NCI-H1417 (cell line): ENCODE measurements around the gene BRD4.
A peak's percentile ranks its signal among the peaks of the same experiment; 100 is the strongest.
"Not testable (repeated sequence)": the region's sequence is repeated elsewhere in the genome, so short reads cannot be mapped to it uniquely, and the experiment has no call there.

Source experiments
- DNase-seq, 3 experiments: peaks; one replicate each; lab custom pipeline; 2025; lab: John Stamatoyannopoulos, UW

The BRD4 gene

DNA sequence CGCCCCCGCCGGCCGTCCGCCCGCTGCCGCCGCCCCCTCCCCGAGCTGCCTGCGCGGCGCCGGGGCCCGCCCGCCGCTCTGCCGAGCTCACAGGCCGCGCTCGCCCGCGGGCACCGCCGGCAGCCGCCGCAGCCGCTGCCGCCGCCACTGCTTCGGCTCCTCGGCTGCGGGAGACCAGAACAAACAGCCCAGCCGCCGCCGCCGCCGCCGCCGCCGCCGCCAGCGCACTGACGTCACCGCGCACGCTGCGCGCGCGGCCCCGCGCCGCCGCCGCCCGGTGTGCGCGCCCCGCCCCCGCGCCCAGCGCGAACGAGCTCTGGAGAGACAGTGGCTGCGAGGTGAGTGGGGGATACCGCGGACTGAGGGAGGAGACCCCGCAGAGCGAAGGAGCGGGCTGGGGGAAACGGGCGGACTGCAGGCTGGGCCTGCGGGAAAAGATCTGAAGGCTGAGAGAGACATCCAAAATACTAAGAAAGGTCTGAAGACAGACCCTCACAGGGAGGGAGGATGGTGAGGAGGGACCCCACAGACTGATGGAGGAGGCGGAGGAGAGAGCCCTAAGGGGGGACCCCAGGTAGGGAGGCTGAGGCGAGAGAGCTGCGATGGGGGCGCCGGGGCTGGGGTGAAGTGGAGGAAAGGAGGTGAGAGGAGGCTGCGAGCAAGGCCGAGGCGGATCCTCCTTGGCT lies at the start of gene BRD4:
Gene BRD4 (minus strand): TSS at position 229 of the 686 bp plus-strand sequence. CDS start 59,440 bp downstream, outside the sequence.
- DNase-seq = peak; percentile 52 to 71 (median 68)

DNA sequence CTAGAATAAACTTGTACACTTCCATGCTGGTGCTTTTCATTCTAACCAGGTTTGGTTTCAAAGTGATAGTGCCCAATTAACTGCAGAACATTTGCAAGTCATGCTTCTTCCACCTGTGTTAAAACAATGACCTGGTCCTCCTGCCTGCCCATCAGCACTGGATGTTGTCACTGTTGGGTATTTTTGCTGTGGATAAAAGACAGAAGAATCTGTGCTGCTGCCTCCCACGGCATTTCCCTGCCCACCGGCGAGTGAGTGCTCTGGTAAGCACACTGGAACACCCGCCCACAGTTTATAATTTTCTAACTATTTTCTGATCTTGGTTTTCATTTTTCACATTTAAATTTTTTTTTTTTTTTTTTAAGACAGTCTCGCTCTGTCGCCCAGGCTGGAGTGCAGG lies 49.5 kb upstream of the BRD4 start:
- no peak for DNase-seq

DNA sequence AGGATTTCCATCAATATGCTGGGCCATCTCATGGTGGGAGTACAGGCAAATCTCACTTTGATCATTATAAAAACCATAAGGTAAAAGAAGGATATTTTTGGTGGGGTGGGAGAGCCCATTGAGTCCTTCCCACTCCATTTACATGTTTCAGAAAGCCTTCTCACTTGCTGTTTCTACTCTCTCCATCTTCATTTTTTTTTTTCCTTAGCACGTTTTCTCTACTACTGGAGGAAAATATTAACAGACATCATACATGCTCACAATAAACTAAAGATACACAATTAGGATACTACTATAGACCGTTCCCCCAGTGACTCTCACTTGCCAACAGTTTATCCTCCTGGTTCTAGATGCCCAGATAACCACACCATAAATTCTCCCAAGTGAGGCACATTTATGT lies 49.1 kb upstream of the BRD4 start:
- no peak for DNase-seq

DNA sequence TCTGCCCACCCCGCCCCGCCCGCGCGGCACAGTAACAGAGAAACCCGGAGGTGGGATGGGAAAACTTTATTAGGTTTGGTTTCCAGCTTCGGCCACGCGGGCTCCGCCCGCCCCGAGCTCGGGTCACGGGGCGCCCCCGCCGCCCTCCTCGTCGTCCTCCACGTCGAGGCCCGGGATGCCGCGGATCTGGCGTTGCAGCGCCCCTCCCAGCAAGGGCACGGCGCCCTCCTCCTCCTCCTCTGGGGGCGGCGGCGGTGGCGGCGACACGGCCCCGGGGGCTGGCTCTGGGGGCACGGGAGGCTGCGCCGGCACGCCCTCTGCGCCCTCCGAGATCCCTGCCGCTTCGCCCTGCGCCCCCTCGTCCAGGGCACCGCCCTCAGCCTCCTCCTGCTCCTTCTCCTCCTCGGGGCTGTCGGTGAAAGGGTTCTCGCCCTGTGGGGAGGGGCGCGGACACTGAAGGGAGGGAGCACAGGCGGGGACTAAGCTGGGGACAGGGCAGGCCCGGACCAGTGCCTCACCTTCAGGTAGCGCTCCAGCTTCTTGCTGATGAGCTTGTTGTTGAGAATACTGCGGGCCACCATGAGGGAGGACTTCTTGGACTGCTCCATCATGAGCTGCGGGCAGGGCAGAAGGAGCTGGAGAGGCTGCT lies 47.8 kb upstream of the BRD4 start:
- DNase-seq = peak in 2 of 3 experiments; percentile 85 to 86

DNA sequence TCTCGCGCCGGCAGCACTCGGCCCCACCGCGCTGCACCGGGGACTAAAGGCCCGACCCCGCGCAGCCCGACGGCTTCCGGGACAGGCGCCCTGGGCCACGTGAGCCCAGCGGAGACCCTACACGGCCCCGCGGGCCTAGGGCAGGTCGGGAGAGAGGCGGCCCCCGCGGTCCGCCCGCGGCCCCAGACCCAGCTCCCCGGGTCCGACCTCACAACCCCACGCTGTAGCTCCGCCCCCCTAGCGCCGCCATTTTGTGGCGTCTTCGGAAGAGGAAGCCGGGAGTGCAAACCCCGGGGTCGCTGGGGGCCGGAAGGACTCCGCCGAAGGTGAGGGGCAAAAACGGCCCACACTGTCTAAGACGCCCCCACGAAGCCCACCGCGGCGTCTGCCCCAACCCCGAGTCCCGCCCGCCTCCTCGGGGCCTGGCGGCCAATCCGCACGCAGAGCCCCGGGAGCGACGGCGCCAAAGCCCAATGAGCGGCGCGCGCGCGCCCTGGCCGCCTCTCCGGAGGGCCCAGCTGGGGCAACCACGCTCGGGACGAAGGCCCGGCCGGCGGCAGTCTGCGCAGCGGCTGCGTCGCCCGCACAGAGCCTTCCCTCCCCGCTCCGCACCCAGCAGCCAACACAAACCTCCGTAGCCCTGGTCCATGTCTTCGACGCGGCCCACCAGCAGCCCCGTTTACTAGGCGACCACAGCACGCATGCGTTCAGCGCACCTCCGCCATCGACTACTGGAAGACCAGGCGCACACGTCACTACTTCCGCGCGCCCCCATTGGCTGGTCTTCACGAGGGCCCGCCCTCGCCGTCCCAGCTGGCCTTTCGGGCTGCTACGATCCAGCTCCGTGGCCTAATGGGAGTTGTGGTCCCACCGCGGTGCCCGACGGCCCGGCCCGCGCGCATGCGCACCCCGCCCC lies 47.0 kb upstream of the BRD4 start, which contains the start of gene AKAP8:
Gene AKAP8 (minus strand): TSS at position 705 of the 916 bp plus-strand sequence. CDS start 56 bp downstream, at position 649.
- peak; percentile 92 to 99 (median 99) for DNase-seq

DNA sequence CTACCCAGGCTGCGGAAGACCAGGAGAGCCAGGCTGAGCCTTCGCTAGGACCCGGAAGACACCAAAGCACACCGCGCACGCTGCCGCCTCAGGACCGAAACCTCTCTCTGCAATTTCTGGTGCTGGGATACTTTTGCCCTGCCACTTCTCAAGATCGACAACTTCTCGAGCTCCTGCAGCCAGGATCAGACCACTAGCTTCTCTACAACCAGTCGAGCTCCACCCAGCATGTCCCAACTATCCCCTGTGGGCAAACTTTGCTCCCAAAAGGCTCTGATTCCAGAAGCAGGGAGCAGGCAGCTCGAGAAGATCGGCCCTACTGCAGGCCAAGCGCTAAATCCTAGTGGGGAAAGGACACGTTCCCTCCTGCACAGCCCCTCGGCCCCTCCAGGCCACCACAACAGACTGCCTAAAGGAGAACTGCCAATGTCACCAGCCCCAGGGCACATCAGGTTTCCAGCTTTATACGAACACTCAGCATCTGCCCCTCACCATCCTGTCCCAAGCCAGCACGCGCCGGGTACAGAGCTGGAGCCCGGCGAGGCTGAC lies 46.3 kb upstream of the BRD4 start:
- peak in 2 of 3 experiments; percentile 62 to 68 for DNase-seq

DNA sequence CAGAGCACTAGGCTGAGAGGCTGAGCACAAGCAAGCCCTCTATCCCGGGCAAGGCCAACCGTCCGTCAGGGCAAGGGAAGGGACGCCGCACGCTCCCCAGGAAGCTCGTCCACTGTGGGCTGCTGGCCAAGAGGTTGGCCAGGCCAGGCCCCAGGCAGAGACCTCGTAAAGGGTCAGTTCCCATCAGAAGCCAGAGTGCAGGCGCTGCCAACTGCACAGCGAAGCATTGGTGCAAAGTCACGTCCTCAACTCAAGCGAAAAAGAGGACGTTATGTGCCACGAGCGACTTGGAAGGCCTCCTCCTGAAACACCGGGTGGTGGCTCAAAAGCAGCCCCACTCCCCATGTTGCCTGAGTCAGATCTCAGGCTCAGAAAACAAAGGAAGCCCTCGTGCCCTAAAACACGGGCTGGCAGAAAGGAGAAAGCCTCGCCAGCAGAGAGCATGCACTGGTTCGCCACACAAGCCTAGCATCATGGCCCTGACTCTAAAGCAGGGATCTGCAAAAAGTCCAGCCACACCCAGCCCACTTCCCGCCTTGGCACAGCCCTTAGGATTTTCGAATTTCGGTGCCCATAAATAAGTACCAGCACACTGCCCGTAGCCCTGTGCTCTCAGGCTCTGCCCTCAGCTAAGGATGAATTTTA lies 42.6 kb upstream of the BRD4 start:
- DNase-seq = no peak

DNA sequence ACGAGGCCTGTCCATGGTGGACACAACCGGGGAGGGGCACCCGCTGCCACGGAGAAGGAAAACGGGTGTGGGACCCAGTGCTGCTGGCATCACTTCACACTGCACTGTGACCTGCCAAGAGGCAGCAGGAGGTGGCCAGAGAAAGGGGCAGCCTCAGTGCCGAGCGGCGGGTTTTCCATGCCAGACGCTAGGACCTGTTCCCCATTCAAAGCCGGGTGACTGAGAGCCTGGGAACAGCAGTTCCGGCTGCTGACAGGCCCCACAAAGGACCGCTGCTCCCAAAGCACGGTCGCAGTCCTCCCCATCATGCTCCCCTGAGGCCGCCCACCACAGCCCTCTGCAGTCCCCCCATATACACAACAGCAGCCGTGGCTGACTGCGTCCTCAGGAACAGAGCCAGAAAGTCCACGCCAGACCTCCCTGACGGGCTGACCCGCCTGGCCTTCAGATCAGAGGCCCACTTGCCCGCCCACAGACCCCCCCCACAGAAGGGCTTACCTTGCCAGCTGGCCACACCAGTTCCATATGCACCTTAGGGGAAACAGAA lies 41.8 kb upstream of the BRD4 start:
- no peak for DNase-seq

DNA sequence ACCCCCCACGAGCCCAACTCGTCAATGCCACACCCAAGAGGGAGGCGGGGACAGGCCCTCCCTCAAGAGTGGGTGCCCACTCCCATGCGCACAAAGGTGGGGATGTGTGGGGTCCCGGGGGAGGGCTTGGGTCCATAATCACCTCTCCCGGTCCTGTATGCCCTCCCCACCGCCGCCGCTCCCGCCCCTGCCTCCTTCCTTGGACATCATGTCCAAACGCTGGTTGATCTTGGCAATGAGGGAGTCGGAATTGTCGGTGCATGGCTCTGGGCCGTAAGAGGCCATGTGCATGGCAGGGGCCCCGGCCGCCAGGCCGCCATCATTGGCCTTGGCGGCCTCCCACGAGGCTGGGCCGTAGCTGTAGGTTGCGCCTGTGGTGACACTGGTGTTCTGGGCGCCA lies 41.3 kb upstream of the BRD4 start:
- DNase-seq = no peak

DNA sequence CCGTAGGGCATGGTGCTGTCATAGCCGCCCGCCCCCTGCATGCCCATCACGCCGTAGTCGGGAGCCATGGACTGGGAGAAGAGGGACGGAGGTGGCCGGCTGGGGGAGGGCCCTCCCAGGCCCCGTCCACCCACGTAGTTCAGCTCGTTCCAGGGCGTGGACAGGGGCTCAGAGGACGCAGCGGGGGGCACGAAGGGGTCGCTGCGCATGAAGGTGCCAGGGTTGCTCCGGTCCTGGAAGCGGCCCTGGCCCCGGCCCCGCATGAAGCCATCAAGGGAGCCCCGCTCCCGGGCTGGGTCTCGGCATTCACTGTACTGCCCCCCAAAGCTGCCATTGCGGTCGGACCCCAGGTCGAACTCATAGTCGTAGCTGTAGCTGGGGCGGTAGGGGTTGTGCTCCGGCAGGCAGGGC lies 40.6 kb upstream of the BRD4 start:
- no peak for DNase-seq

DNA sequence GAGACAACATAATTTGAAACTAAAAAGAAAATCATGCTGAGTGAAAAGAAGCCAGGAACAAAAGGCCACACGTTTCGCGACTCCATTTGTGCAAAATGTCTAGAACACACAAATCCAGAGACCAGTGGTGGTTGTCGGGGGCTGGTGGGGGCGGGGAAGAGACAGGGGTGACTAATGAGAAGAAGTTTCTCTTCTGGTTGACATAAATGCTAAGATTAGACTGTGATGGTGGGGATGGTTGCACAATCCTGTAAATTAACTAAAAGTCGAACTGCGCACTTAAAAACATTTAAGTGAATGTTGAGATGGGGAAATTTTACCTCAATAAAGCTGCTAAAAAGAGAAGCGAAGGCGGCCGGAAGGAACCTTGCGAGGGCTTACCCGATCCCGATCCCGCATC lies 40.1 kb upstream of the BRD4 start:
- DNase-seq = no peak

DNA sequence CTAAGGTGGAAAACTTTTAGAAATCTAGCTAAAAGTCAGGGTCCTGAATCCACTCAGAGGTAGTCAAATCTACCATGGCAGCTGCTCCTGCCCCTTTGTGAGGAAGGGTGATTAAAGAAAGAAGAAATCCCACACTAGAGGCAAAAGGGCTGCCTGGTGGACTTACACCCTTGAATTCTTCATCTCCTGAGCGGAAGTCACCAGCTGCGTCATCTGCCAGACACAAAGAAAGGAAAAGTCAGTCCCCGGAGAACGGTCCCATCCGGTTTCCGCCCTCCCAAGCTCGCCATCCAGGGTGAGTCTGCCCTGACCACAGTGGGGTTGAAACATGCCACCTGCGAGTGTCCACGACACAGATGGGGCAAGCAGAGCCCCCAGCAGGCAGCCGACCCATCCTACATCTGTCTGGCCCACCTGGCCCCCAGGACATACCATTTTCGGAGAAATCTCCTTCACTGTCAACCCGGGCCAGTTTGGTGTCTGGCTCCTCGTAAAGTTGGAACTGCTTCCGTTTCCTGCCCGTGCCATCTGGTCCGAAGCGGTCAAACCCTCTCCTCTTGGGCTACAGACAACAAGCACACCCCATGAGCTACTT lies 39.5 kb upstream of the BRD4 start:
- no peak for DNase-seq

DNA sequence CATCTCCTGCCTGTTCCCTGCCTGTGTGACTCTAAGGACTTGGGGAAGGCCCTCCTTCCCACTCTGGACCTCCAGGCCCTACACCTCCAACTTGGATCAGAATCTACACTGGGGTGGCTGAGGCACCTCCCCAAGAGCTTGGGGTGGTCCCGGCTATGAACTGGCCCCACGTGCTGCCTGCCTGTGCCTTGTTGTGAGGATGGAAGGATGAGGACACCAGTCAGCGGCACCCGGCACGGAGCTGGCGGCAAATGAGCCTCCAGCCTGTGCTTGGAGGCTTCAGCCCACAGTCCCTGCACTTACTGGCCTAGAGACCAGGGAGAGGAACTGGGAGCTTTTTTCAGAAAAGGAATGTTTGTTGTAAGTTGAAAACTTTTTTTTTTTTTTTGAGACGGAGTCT lies 38.8 kb upstream of the BRD4 start:
- no peak for DNase-seq

DNA sequence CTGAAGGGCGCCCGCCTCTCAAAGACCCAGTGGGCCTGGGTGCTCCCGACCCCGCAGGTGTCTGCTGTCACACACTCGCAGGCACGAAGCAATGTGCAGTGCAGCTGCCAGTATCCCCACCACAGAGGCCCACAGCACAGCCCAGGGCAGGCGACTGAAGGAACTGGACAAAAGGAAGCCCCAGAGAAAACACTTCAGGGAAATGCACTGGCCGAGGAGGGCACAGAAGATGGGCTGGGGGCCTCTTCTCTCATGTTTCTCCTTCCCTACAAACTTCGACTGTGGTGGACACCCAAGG lies 37.2 kb upstream of the BRD4 start:
- no peak for DNase-seq

DNA sequence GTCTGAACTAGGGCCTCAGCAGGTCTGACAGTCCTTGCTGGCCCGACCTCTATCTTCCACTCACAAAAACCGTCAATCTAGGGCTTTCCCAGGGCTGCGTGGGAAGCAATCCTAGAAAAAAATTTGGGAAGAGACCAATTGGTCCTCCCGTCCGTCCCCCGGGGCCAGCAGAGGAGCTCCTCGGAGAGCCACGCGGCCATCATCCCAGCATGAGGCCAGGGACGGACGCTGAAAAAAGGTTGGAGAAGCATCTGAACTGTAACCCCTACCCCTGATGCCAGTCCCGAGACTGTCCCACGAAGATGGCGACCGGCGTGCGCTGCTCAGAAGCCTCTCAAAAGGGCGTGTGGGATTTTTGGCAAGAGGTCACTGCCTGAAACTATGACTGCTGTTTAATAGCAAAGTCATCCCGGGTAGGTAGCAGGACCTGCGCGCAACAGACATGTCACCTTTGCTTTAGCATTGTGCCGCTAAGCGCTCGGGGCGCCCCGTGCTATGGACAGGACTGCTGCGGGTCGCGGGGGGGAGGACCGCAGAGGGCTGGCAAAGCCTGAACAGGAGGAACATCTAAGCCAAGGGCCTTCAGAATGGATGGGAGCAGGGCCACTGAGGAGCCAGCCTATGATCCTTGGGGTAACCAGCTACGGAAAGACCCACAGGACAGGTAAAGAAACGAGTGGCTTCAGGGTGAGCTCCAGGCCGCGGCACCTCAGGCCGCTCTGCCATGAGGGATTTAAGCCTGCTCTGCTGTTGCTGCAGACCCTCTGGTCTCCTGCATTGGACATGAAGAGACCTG lies 36.7 kb upstream of the BRD4 start:
- no peak for DNase-seq

DNA sequence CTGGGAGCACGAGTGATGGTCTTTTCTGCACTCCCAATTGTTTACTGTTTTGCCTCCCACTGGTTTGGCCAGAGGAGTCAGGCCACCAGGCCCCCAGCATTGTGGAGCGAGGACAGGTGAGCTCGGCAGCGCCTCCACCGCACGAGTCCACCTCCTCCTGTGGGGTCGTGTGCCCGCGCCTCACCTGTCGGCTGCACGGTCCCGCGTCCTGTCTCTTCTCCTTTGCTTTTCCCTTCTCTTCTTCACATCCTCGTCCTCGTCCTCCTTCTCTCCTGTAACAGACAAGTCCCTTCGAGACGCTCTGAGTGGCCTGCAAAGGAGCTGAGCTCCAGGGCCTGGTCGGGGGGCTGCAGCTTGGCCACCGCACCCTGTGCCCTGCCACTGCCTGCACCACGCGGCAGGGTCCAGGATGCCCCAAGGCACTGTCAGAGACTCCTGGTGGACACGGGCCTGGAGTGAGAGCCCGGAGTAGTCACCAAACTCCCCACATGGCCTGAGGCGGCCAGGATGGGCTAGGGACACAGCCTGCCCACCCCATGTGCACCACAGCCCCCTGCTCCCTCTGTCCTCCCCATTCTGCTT lies 35.8 kb upstream of the BRD4 start:
- DNase-seq = no peak

DNA sequence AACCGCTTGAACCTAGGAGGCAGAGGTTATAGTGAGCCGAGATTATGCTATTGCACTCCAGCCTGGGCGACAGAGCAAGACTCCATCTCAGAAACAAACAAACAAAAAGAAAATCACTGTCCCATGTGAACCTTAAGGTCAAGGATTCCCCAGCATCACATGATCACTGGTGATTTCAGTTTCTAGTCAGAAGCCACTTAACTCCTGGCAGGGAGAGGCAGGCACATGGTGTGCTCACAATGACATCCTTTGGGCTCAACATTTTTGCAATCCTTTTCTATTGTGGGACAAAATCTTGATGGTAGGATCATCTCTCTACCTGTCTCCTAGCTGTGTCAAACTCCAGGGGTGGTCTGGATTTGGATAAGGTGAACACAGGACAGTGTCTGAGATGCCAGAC lies 35.1 kb upstream of the BRD4 start:
- no peak for DNase-seq

DNA sequence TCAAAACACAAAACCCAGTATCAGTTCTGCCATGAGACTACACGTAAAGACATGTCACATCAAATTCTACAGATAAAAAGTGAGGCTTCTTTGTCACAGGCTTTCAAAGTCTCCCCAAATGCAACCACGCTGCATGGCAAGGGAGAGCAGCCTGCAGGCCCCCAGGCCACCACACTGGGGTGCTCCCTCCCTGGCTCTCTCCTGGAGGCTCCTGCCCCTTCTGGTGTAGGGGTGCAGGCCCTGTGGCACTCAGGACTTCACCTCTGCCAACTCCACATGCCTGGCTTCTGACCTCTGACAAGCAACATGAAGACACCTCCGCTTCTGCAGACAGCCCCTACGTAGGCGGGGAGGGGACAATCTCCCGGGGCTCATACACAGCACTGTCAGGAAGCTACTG lies 32.9 kb upstream of the BRD4 start:
- no peak for DNase-seq

DNA sequence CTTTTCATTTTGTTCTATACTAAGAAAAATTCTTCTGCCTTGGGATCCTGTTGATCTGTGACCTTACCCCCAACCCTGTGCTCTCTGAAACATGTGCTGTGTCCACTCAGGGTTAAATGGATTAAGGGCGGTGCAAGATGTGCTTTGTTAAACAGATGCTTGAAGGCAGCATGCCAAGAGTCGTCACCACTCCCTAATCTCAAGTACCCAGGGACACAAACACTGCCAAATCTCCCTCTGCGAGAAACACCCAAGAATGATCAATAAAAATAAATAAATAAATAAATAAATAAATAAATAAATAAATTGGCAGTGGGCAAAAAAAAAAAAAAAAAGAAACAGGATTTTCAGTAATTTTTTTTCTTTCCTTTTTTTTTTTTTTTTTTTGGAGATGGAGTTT lies 31.5 kb upstream of the BRD4 start:
- DNase-seq = not testable (repeated sequence)

DNA sequence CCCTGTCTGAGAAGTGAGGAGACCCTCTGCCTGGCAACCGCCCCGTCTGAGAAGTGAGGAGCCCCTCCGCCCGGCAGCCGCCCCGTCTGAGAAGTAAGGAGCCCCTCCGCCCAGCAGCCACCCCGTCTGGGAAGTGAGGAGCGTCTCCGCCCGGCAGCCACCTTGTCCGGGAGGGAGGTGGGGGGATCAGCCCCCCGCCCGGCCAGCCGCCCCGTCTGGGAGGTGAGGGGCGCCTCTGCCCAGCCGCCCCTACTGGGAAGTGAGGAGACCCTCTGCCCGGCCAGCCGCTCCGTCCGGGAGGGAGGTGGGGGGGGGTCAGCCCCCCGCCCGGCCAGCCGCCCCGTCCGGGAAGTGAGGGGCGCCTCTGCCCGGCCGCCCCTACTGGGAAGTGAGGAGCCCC lies 30.7 kb upstream of the BRD4 start:
- DNase-seq = not testable (repeated sequence)
